Globus pallidus (tissue), 1 donor: ENCODE data around the gene AOAH.
"Not testable (repeated sequence)": the region's sequence is repeated elsewhere in the genome, so short reads cannot be mapped to it uniquely, and the experiment has no call there.

Experiments used
- DNase-seq: peaks from one replicate; pipeline ENCODE4 v3.0.0-alpha.2; 2015; ENCODE audit warnings: low spot score

AOAH gene

GRCh38 chr7:36506820-36507219 is 217.5 kb downstream of the AOAH start:
- DNase-seq = no peak

- DNase-seq = no peak
Observed at GRCh38 chr7:36506130-36506798, 218.0 kb downstream of the AOAH start.

GRCh38 chr7:36504617-36505016 is 219.7 kb downstream of the AOAH start:
- DNase-seq = not testable (repeated sequence)

GRCh38 chr7:36504216-36504615 is 220.1 kb downstream of the AOAH start:
- DNase-seq = not testable (repeated sequence)

GRCh38 chr7:36497775-36498174 is 226.5 kb downstream of the AOAH start:
- no peak for DNase-seq

GRCh38 chr7:36497176-36497575 is 227.1 kb downstream of the AOAH start:
- not testable (repeated sequence) for DNase-seq

GRCh38 chr7:36496576-36496975 is 227.7 kb downstream of the AOAH start:
- no peak for DNase-seq

- no peak for DNase-seq
Observed at GRCh38 chr7:36491317-36491716, 233.0 kb downstream of the AOAH start.

GRCh38 chr7:36490419-36490830 is 233.9 kb downstream of the AOAH start:
- no peak for DNase-seq

- not testable (repeated sequence) for DNase-seq
Observed at GRCh38 chr7:36488672-36489071, 235.6 kb downstream of the AOAH start.

GRCh38 chr7:36487756-36488336 is 236.4 kb downstream of the AOAH start:
- DNase-seq = peak; percentile 74

GRCh38 chr7:36486336-36486735 is 238.0 kb downstream of the AOAH start:
- peak; percentile 66 for DNase-seq

GRCh38 chr7:36484265-36484664 is 240.0 kb downstream of the AOAH start:
- DNase-seq = no peak

- DNase-seq = peak; percentile 83
Observed at GRCh38 chr7:36483853-36484252, 240.4 kb downstream of the AOAH start.

GRCh38 chr7:36478745-36479144 is 245.5 kb downstream of the AOAH start:
- no peak for DNase-seq

- DNase-seq = no peak
Observed at GRCh38 chr7:36475381-36475780, 248.9 kb downstream of the AOAH start.

- no peak for DNase-seq
Observed at GRCh38 chr7:36475011-36475342, 249.3 kb downstream of the AOAH start.

- DNase-seq = no peak
Observed at GRCh38 chr7:36474283-36475010, 249.8 kb downstream of the AOAH start.

GRCh38 chr7:36473454-36474282 is 250.6 kb downstream of the AOAH start:
- DNase-seq = peak; percentile 44

- no peak for DNase-seq
Observed at GRCh38 chr7:36472141-36472729, 252.1 kb downstream of the AOAH start.

- no peak for DNase-seq
Observed at GRCh38 chr7:36469236-36469635, 255.1 kb downstream of the AOAH start.
